HG02973 (cell line): Measurements from ENCODE around the gene SPATA31D3.
"Not testable (repeated sequence)": the region's sequence is repeated elsewhere in the genome, so short reads cannot be mapped to it uniquely, and the experiment has no call there.

Experiments
- ATAC-seq: cut with Tn5 transposase; IDR thresholded peaks from one replicate; pipeline ENCODE4 v1.9.1; 2021; ENCODE audit warnings: moderate library complexity; ENCODE audit not compliant: unreplicated experiment

The SPATA31D3 gene

GRCh38 chr9:81943393-81943792 is at the start of gene SPATA31D3:
Gene SPATA31D3, plus strand, starts transcription at chr9:81943500. Its CDS starts 86 bp downstream, at chr9:81943586.
- ATAC-seq, result not testable (repeated sequence)

- ATAC-seq, result no peak
These were observed 49.4 kb upstream of the SPATA31D3 start for GRCh38 chr9:81893929-81894328.

- no peak for ATAC-seq
These were observed 48.4 kb upstream of the SPATA31D3 start for GRCh38 chr9:81894891-81895290.

- ATAC-seq, result no peak
These were observed 47.2 kb upstream of the SPATA31D3 start for GRCh38 chr9:81896070-81896469.

GRCh38 chr9:81898851-81899250 is 44.4 kb upstream of the SPATA31D3 start:
- ATAC-seq, result no peak

GRCh38 chr9:81902196-81902595 is 41.1 kb upstream of the SPATA31D3 start:
- no peak for ATAC-seq

GRCh38 chr9:81902626-81903025 is 40.7 kb upstream of the SPATA31D3 start:
- no peak for ATAC-seq

GRCh38 chr9:81906671-81907070 is 36.6 kb upstream of the SPATA31D3 start:
- no peak for ATAC-seq

- ATAC-seq, result no peak
These were observed 31.2 kb upstream of the SPATA31D3 start for GRCh38 chr9:81912135-81912534.

- no peak for ATAC-seq
These were observed 27.3 kb upstream of the SPATA31D3 start for GRCh38 chr9:81915801-81916505.

GRCh38 chr9:81918507-81918906 is 24.8 kb upstream of the SPATA31D3 start:
- ATAC-seq, result not testable (repeated sequence)

- not testable (repeated sequence) for ATAC-seq
These were observed 15.0 kb upstream of the SPATA31D3 start, which contains the start of gene SPATA31D4 for GRCh38 chr9:81928305-81928704. Gene SPATA31D4, plus strand, starts transcription at chr9:81928428. Its CDS starts 86 bp downstream, at chr9:81928514.

- ATAC-seq, result not testable (repeated sequence)
These were observed 13.2 kb upstream of the SPATA31D3 start for GRCh38 chr9:81930147-81930546.

- not testable (repeated sequence) for ATAC-seq
These were observed 9.8 kb upstream of the SPATA31D3 start for GRCh38 chr9:81933547-81933946.

GRCh38 chr9:81948650-81949049 is 5.3 kb downstream of the SPATA31D3 start:
- not testable (repeated sequence) for ATAC-seq

GRCh38 chr9:81953096-81953495 is 9.8 kb downstream of the SPATA31D3 start:
- no peak for ATAC-seq

GRCh38 chr9:81955625-81956024 is 12.3 kb downstream of the SPATA31D3 start:
- no peak for ATAC-seq

- no peak for ATAC-seq
These were observed 21.2 kb downstream of the SPATA31D3 start for GRCh38 chr9:81964218-81965171.

GRCh38 chr9:81968026-81968425 is 24.7 kb downstream of the SPATA31D3 start:
- no peak for ATAC-seq

GRCh38 chr9:81969971-81970370 is 26.7 kb downstream of the SPATA31D3 start:
- no peak for ATAC-seq

- ATAC-seq, result no peak
These were observed 28.4 kb downstream of the SPATA31D3 start for GRCh38 chr9:81971727-81972126.

GRCh38 chr9:81974764-81975163 is 31.5 kb downstream of the SPATA31D3 start:
- ATAC-seq, result no peak
